ENCODE results near the gene FAM20C. TPM values are rescaled to one million over a fixed set of nuclear protein-coding genes. Genes with fewer than 3 reads are reported as not detected.

FAM20C gene
- total RNA-seq, 1 donor = 16.8 TPM

- no peak overlapping the region for H3K4me3 ChIP-seq (ENCODE audit: low read depth, low read length)
- no peak for DNase-seq (ENCODE audit: low read depth)
- no peak for TF ChIP-seq CTCF (IDR thresholded peaks at IDR 0.05; ENCODE audit: insufficient read depth, low read depth, low read length)
These were observed 59.2 kb downstream of the FAM20C start for GRCh38 chr7:251446-252175.

GRCh38 chr7:252216-252965 lies 60.0 kb downstream of the FAM20C start:
- TF ChIP-seq CTCF (IDR thresholded peaks at IDR 0.05; ENCODE audit: insufficient read depth, low read depth, low read length) = no peak
- H3K4me3 ChIP-seq (ENCODE audit: low read depth, low read length) = no peak overlapping the region
- no peak for DNase-seq (ENCODE audit: low read depth)

- TF ChIP-seq CTCF (IDR thresholded peaks at IDR 0.05; ENCODE audit: insufficient read depth, low read depth, low read length) = no peak
- no peak overlapping the region for H3K4me3 ChIP-seq (ENCODE audit: low read depth, low read length)
- DNase-seq (ENCODE audit: low read depth) = no peak
These were observed 60.6 kb downstream of the FAM20C start for GRCh38 chr7:252981-253380.

GRCh38 chr7:253581-254336 lies 61.4 kb downstream of the FAM20C start:
- DNase-seq (ENCODE audit: low read depth) = no peak
- H3K4me3 ChIP-seq (ENCODE audit: low read depth, low read length) = no peak overlapping the region
- no peak for TF ChIP-seq CTCF (IDR thresholded peaks at IDR 0.05; ENCODE audit: insufficient read depth, low read depth, low read length)

- no peak overlapping the region for H3K4me3 ChIP-seq (ENCODE audit: low read depth, low read length)
- TF ChIP-seq CTCF (IDR thresholded peaks at IDR 0.05; ENCODE audit: insufficient read depth, low read depth, low read length) = no peak
- DNase-seq (ENCODE audit: low read depth) = no peak
These were observed 62.1 kb downstream of the FAM20C start for GRCh38 chr7:254337-255037.

GRCh38 chr7:255038-255435 lies 62.7 kb downstream of the FAM20C start:
- DNase-seq (ENCODE audit: low read depth) = no peak
- no peak for TF ChIP-seq CTCF (IDR thresholded peaks at IDR 0.05; ENCODE audit: insufficient read depth, low read depth, low read length)
- H3K4me3 ChIP-seq (ENCODE audit: low read depth, low read length) = no peak overlapping the region
